Endothelial cell of umbilical vein (primary cell): ENCODE results near the gene LITAFD. TPM values are rescaled to one million over a fixed set of nuclear protein-coding genes. Genes with fewer than 3 reads are reported as not detected.

Source experiments
- BruUV-seq: library from RNA; stranded (reverse); fragments of 400-500 nt; replicated peaks from 2 replicates; lab custom pipeline; 2021; lab: Mats Ljungman, UMichigan
- CTCF ChIA-PET: fragments of 300-600, 350-600 bp; sonication (Branson Sonifier 250); formaldehyde crosslinking; loops from one replicate; lab custom pipeline; 2021; ENCODE audit warnings: antibody characterized with exemption, inconsistent platforms; lab: Charles Lee
- POLR2A ChIA-PET: fragments of 300-600, 350-600 bp; sonication (Branson Sonifier 250); formaldehyde crosslinking; loops from one replicate; lab custom pipeline; 2021; ENCODE audit warnings: antibody characterized with exemption, inconsistent platforms; lab: Charles Lee
- DNase-seq: peaks from one replicate; pipeline ENCODE4 v3.0.0-alpha.2; 2011; ENCODE audit warnings: low read depth, low spot score
- FAIRE-seq: peaks from 2 replicates; lab custom pipeline; 2011; peaks lifted over from hg19 to GRCh38; lab: Jason Lieb, UNC
- H2AFZ ChIP-seq: 2 replicates; pipeline ENCODE4 v1.6.0; 2012; ENCODE audit warnings: low read depth, low read length, control low read depth, inconsistent platforms
- H3K27ac ChIP-seq: 2 replicates; pipeline ENCODE4 v1.5.1; 2011; ENCODE audit warnings: low read depth, mild to moderate bottlenecking, control low read depth, low read length, moderate library complexity; ENCODE audit not compliant: insufficient read depth
- H3K27me3 ChIP-seq, 2 experiments: 2 replicates each; pipeline versions ENCODE4 v1.6.0 to v1.6.1; 2011; ENCODE audit warnings: low read length in 2 of 2, mixed read lengths in 1 of 2; ENCODE audit not compliant: control insufficient read depth in 2 of 2, insufficient read depth in 2 of 2
- H3K36me3 ChIP-seq, 2 experiments: 2 replicates in 1 of 2; 3 replicates in 1 of 2; pipeline ENCODE4 v1.5.1; 2011; ENCODE audit warnings: low read length in 2 of 2, mild to moderate bottlenecking in 1 of 2, moderate library complexity in 1 of 2; ENCODE audit not compliant: control insufficient read depth in 2 of 2, insufficient read depth in 2 of 2; ENCODE audit errors: extremely low read depth in 1 of 2
- H3K4me1 ChIP-seq: 3 replicates; pipeline ENCODE4 v1.5.1; 2011; ENCODE audit warnings: mild to moderate bottlenecking, low read length; ENCODE audit not compliant: control insufficient read depth, insufficient read depth; ENCODE audit errors: extremely low read depth
- H3K4me2 ChIP-seq: 2 replicates; pipeline ENCODE4 v1.6.1; 2011; ENCODE audit warnings: low read length, control low read depth, mixed read lengths; ENCODE audit not compliant: insufficient read depth
- H3K4me3 ChIP-seq, 3 experiments: fragments of 200-600 bp in 1 of 3; sonication (generic), shearing (Covaris generic) in 1 of 3; replicated peaks in 1 of 3; 2 replicates each; pipeline ENCODE4 v1.5.1; 2011 to 2016; ENCODE audit warnings: control low read depth in 3 of 3, low read length in 3 of 3, mild to moderate bottlenecking in 2 of 3, inconsistent platforms in 1 of 3, low read depth in 1 of 3, moderate library complexity in 1 of 3; ENCODE audit not compliant: insufficient read depth in 1 of 3
- H3K79me2 ChIP-seq: 2 replicates; pipeline ENCODE4 v1.6.0; 2012; ENCODE audit warnings: low read length, inconsistent platforms; ENCODE audit not compliant: control insufficient read depth, insufficient read depth
- H3K9ac ChIP-seq: replicated peaks from 2 replicates; pipeline ENCODE3; 2011; ENCODE audit warnings: low read length, control low read depth; ENCODE audit not compliant: insufficient read depth; ENCODE audit errors: extremely low read depth
- H3K9me1 ChIP-seq: replicated peaks from 3 replicates; pipeline ENCODE4 v1.6.0; 2011; ENCODE audit warnings: mild to moderate bottlenecking, low read length; ENCODE audit not compliant: control insufficient read depth, insufficient read depth; ENCODE audit errors: extremely low read depth
- H3K9me3 ChIP-seq: replicated peaks from 2 replicates; pipeline ENCODE4 v1.5.1; 2012; ENCODE audit warnings: low read length, inconsistent platforms; ENCODE audit not compliant: control insufficient read depth, insufficient read depth
- H4K20me1 ChIP-seq: replicated peaks from 2 replicates; pipeline ENCODE3; 2011; ENCODE audit warnings: mild to moderate bottlenecking, low read length; ENCODE audit not compliant: control insufficient read depth, insufficient read depth; ENCODE audit errors: extremely low read depth
- CTCF ChIP-seq, 2 donors: IDR thresholded peaks; 1 replicate in 1 of 2; 2 replicates in 1 of 2; pipeline ENCODE4 v1.5.1; 2011; ENCODE audit warnings: low read length in 2 of 2, mild to moderate bottlenecking in 2 of 2, moderate library complexity in 2 of 2, control low read depth in 1 of 2, inconsistent platforms in 1 of 2, low read depth in 1 of 2; ENCODE audit not compliant: insufficient read depth in 1 of 2; ENCODE audit errors: extremely low read depth in 1 of 2
- FOS ChIP-seq: IDR thresholded peaks from 2 replicates; pipeline ENCODE4 v1.6.1; 2011; ENCODE audit warnings: mild to moderate bottlenecking, low read length, moderate library complexity, borderline replicate concordance; ENCODE audit not compliant: insufficient read depth
- POLR2A ChIP-seq: IDR thresholded peaks from 2 replicates; pipeline ENCODE4 v1.6.1; 2012; ENCODE audit warnings: low read depth, mild to moderate bottlenecking, control low read depth, low read length
- dilution Hi-C: fragments of 300-500 bp; cut with MboI; formaldehyde crosslinking; loops from one replicate; pipeline ENCODE4 v1.15.0; 2019; ENCODE audit warnings: low sequenced_read_pairs; ENCODE audit not compliant: extremely low pct_ligation_motif_present
- intact Hi-C: fragments of 100-400 bp; cut with micrococcal nuclease; formaldehyde crosslinking; loops from one replicate; pipeline ENCODE4 v1.10.0; 2022
- polyA plus RNA-seq, 4 experiments: library from polyadenylated mRNA; depleted of rRNA in 3 of 4; stranded (reverse) in 3 of 4; unstranded in 1 of 4; fragments of >200 nt; gene quantifications; 2 replicates each; pipeline versions ENCODE4 v1.2.1 to v1.2.3, GENCODE V29; 2011 to 2012; ENCODE audit warnings: missing spikeins in 1 of 4
- total RNA-seq: library from RNA; stranded (reverse); gene quantifications from 2 replicates; pipeline ENCODE4 v1.2.3, GENCODE V29; 2021
- TF ChIP-seq, protein P1 (sequence below): IDR thresholded peaks from 2 replicates; pipeline ENCODE4 v1.6.1; 2011; ENCODE audit not compliant: insufficient read depth, insufficient read length

Gene LITAFD
- total and polyA plus RNA-seq, 2 donors (not counting 3 experiments of a cell fraction or from before 2014, with no cell fraction given), result not detected

- Histone ChIP-seq H3K9me3 (no peaks in the 10 kb centered on the region), H4K20me1 (no peaks in the 10 kb centered on the region), H3K9me1 (no peaks in the 10 kb centered on the region), H3K4me3 (no peak overlapping the region), H3K4me1 (peaks cover 12% of the 10 kb centered on the region), H3K79me2 (no peaks in the 10 kb centered on the region), H3K9ac (no peak overlapping the region), H2AFZ (no peak overlapping the region), H3K4me2 (no peak overlapping the region), H3K27me3 (no peaks in the 10 kb centered on the region), H3K27ac (no peak overlapping the region), H3K36me3 (peaks cover 3 to 13% of the 10 kb centered on the region in 2 experiments)
- ChIA-PET POLR2A (no interaction called here), CTCF (interaction anchor here (0.9 to 5.2 kb wide), 7 partner anchors 9 to 225 kb away, joined by 3 to 23 read pairs (median 4); partner anchors contain the start of gene CARHSP1)
- peak; percentile 68 for FAIRE-seq
- dilution Hi-C loops, result no loop called here
- TF ChIP-seq POLR2A (no peak), CTCF (IDR thresholded peaks at IDR 0.05; ENCODE audit: extremely low read depth in 1 of 2, insufficient read depth in 1 of 2, low read depth in 1 of 2, low read length in 2 of 2) (peak; percentile 15 to 19), FOS (peak; percentile 34)
- TF ChIP-seq, protein P1, sequence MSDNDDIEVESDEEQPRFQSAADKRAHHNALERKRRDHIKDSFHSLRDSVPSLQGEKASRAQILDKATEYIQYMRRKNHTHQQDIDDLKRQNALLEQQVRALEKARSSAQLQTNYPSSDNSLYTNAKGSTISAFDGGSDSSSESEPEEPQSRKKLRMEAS, result no peak
- BruUV-seq, result no TSS peak
- intact Hi-C loops, result loop anchor here (1.0 to 5.0 kb wide), 2 partner anchors 121 to 319 kb away; no protein-coding TSS in a partner anchor
- peak; percentile 48 for DNase-seq
These were observed 3.8 kb downstream of the LITAFD start for GRCh38 chr16:8885674-8886592.
